Endothelial cell of umbilical vein (primary cell): ENCODE results near the gene ASB1. TPM values are rescaled to one million over a fixed set of nuclear protein-coding genes. Genes with fewer than 3 reads are reported as not detected.
"Not testable (repeated sequence)": the region's sequence is repeated elsewhere in the genome, so short reads cannot be mapped to it uniquely, and the experiment has no call there.

Experiments
- BruUV-seq: library from RNA; stranded (reverse); fragments of 400-500 nt; replicated peaks from 2 replicates; lab custom pipeline; 2021; lab: Mats Ljungman, UMichigan
- CTCF ChIA-PET: fragments of 300-600, 350-600 bp; sonication (Branson Sonifier 250); formaldehyde crosslinking; loops from one replicate; lab custom pipeline; 2021; ENCODE audit warnings: antibody characterized with exemption, inconsistent platforms; lab: Charles Lee
- POLR2A ChIA-PET: fragments of 300-600, 350-600 bp; sonication (Branson Sonifier 250); formaldehyde crosslinking; loops from one replicate; lab custom pipeline; 2021; ENCODE audit warnings: antibody characterized with exemption, inconsistent platforms; lab: Charles Lee
- DNase-seq: peaks from one replicate; pipeline ENCODE4 v3.0.0-alpha.2; 2011; ENCODE audit warnings: low read depth, low spot score
- FAIRE-seq: peaks from 2 replicates; lab custom pipeline; 2011; peaks lifted over from hg19 to GRCh38; lab: Jason Lieb, UNC
- H2AFZ ChIP-seq: 2 replicates; pipeline ENCODE4 v1.6.0; 2012; ENCODE audit warnings: low read depth, low read length, control low read depth, inconsistent platforms
- H3K27ac ChIP-seq: 2 replicates; pipeline ENCODE4 v1.5.1; 2011; ENCODE audit warnings: low read depth, mild to moderate bottlenecking, control low read depth, low read length, moderate library complexity; ENCODE audit not compliant: insufficient read depth
- H3K27me3 ChIP-seq, 2 experiments: 2 replicates each; pipeline versions ENCODE4 v1.6.0 to v1.6.1; 2011; ENCODE audit warnings: low read length in 2 of 2, mixed read lengths in 1 of 2; ENCODE audit not compliant: control insufficient read depth in 2 of 2, insufficient read depth in 2 of 2
- H3K36me3 ChIP-seq, 2 experiments: 2 replicates in 1 of 2; 3 replicates in 1 of 2; pipeline ENCODE4 v1.5.1; 2011; ENCODE audit warnings: low read length in 2 of 2, mild to moderate bottlenecking in 1 of 2, moderate library complexity in 1 of 2; ENCODE audit not compliant: control insufficient read depth in 2 of 2, insufficient read depth in 2 of 2; ENCODE audit errors: extremely low read depth in 1 of 2
- H3K4me1 ChIP-seq: 3 replicates; pipeline ENCODE4 v1.5.1; 2011; ENCODE audit warnings: mild to moderate bottlenecking, low read length; ENCODE audit not compliant: control insufficient read depth, insufficient read depth; ENCODE audit errors: extremely low read depth
- H3K4me2 ChIP-seq: 2 replicates; pipeline ENCODE4 v1.6.1; 2011; ENCODE audit warnings: low read length, control low read depth, mixed read lengths; ENCODE audit not compliant: insufficient read depth
- H3K4me3 ChIP-seq, 3 experiments: fragments of 200-600 bp in 1 of 3; sonication (generic), shearing (Covaris generic) in 1 of 3; replicated peaks in 1 of 3; 2 replicates each; pipeline ENCODE4 v1.5.1; 2011 to 2016; ENCODE audit warnings: control low read depth in 3 of 3, low read length in 3 of 3, mild to moderate bottlenecking in 2 of 3, inconsistent platforms in 1 of 3, low read depth in 1 of 3, moderate library complexity in 1 of 3; ENCODE audit not compliant: insufficient read depth in 1 of 3
- H3K79me2 ChIP-seq: 2 replicates; pipeline ENCODE4 v1.6.0; 2012; ENCODE audit warnings: low read length, inconsistent platforms; ENCODE audit not compliant: control insufficient read depth, insufficient read depth
- H3K9ac ChIP-seq: replicated peaks from 2 replicates; pipeline ENCODE3; 2011; ENCODE audit warnings: low read length, control low read depth; ENCODE audit not compliant: insufficient read depth; ENCODE audit errors: extremely low read depth
- H3K9me1 ChIP-seq: replicated peaks from 3 replicates; pipeline ENCODE4 v1.6.0; 2011; ENCODE audit warnings: mild to moderate bottlenecking, low read length; ENCODE audit not compliant: control insufficient read depth, insufficient read depth; ENCODE audit errors: extremely low read depth
- H3K9me3 ChIP-seq: replicated peaks from 2 replicates; pipeline ENCODE4 v1.5.1; 2012; ENCODE audit warnings: low read length, inconsistent platforms; ENCODE audit not compliant: control insufficient read depth, insufficient read depth
- H4K20me1 ChIP-seq: replicated peaks from 2 replicates; pipeline ENCODE3; 2011; ENCODE audit warnings: mild to moderate bottlenecking, low read length; ENCODE audit not compliant: control insufficient read depth, insufficient read depth; ENCODE audit errors: extremely low read depth
- EZH2 ChIP-seq: IDR thresholded peaks from 2 replicates; pipeline ENCODE4 v1.6.1; 2012; ENCODE audit warnings: borderline replicate concordance, low read depth, mild to moderate bottlenecking, moderate library complexity, low read length, inconsistent platforms; ENCODE audit not compliant: severe bottlenecking
- FOS ChIP-seq: IDR thresholded peaks from 2 replicates; pipeline ENCODE4 v1.6.1; 2011; ENCODE audit warnings: mild to moderate bottlenecking, low read length, moderate library complexity, borderline replicate concordance; ENCODE audit not compliant: insufficient read depth
- GATA2 ChIP-seq: IDR thresholded peaks from 2 replicates; pipeline ENCODE4 v1.7.0; 2011; ENCODE audit warnings: low read depth, mild to moderate bottlenecking, moderate library complexity, mixed read lengths, low read length; ENCODE audit not compliant: insufficient read length, insufficient read depth
- JUN ChIP-seq: IDR thresholded peaks from 2 replicates; pipeline ENCODE4 v1.6.1; 2011; ENCODE audit warnings: borderline replicate concordance, low read depth; ENCODE audit not compliant: insufficient read length, insufficient read depth
- MYC ChIP-seq: IDR thresholded peaks from one replicate; pipeline ENCODE4 v1.6.1; 2011; ENCODE audit warnings: mild to moderate bottlenecking, low read depth, low read length
- POLR2A ChIP-seq: IDR thresholded peaks from 2 replicates; pipeline ENCODE4 v1.6.1; 2012; ENCODE audit warnings: low read depth, mild to moderate bottlenecking, control low read depth, low read length
- POLR2AphosphoS5 ChIP-seq: IDR thresholded peaks from 2 replicates; pipeline ENCODE4 v1.6.1; 2012; ENCODE audit warnings: low read depth, mild to moderate bottlenecking, control low read depth, low read length, moderate library complexity; ENCODE audit not compliant: insufficient read depth
- dilution Hi-C: fragments of 300-500 bp; cut with MboI; formaldehyde crosslinking; loops from one replicate; pipeline ENCODE4 v1.15.0; 2019; ENCODE audit warnings: low sequenced_read_pairs; ENCODE audit not compliant: extremely low pct_ligation_motif_present
- intact Hi-C: fragments of 100-400 bp; cut with micrococcal nuclease; formaldehyde crosslinking; loops from one replicate; pipeline ENCODE4 v1.10.0; 2022
- polyA plus RNA-seq, 4 experiments: library from polyadenylated mRNA; depleted of rRNA in 3 of 4; stranded (reverse) in 3 of 4; unstranded in 1 of 4; fragments of >200 nt; gene quantifications; 2 replicates each; pipeline versions ENCODE4 v1.2.1 to v1.2.3, GENCODE V29; 2011 to 2012; ENCODE audit warnings: missing spikeins in 1 of 4
- total RNA-seq: library from RNA; stranded (reverse); gene quantifications from 2 replicates; pipeline ENCODE4 v1.2.3, GENCODE V29; 2021
- TF ChIP-seq, protein P1 (sequence below): IDR thresholded peaks from 2 replicates; pipeline ENCODE4 v1.6.1; 2011; ENCODE audit not compliant: insufficient read depth, insufficient read length
- TF ChIP-seq, protein P2 (sequence below), 2 donors: IDR thresholded peaks; 1 replicate in 1 of 2; 2 replicates in 1 of 2; pipeline ENCODE4 v1.5.1; 2011; ENCODE audit warnings: low read length in 2 of 2, mild to moderate bottlenecking in 2 of 2, moderate library complexity in 2 of 2, control low read depth in 1 of 2, inconsistent platforms in 1 of 2, low read depth in 1 of 2; ENCODE audit not compliant: insufficient read depth in 1 of 2; ENCODE audit errors: extremely low read depth in 1 of 2

ASB1 gene
- total and polyA plus RNA-seq, 2 donors (not counting 3 experiments of a cell fraction or from before 2014, with no cell fraction given) = 12.3 to 16.2 TPM

DNA sequence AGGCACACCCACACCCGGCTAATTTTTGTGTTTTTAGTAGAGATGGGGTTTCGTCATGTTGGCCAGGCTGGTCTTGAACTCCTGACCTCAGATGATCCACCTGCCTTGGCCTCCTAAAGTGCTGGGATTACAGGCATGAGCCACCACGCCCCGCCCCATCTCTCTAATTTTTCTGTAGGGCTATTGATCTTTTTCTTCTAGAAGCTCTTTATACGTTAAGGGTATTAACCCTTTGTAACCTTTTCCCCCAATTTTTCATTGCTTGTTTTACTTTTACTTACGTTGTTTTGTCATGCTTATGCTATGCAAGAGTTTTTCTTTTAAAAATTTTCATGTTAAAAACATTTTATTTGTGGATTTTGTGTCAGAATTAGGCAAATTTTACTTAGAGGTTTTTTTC lies 15.5 kb downstream of the ASB1 start:
- FAIRE-seq, H2AFZ ChIP-seq, H3K36me3 ChIP-seq, H3K4me3 ChIP-seq, H3K27me3 ChIP-seq, H3K4me1 ChIP-seq, H3K9me1 ChIP-seq, H3K4me2 ChIP-seq, H3K27ac ChIP-seq, dilution Hi-C loops, H3K9ac ChIP-seq, BruUV-seq, H4K20me1 ChIP-seq, intact Hi-C loops, DNase-seq, H3K9me3 ChIP-seq, POLR2A ChIA-PET: not testable (repeated sequence)
- H3K79me2 ChIP-seq = peaks cover 44% of the 10 kb centered on the region
- CTCF ChIA-PET = interaction anchor here (1.7 kb wide), 1 partner anchor 72 kb away, joined by 7 read pairs; no protein-coding TSS in a partner anchor

DNA sequence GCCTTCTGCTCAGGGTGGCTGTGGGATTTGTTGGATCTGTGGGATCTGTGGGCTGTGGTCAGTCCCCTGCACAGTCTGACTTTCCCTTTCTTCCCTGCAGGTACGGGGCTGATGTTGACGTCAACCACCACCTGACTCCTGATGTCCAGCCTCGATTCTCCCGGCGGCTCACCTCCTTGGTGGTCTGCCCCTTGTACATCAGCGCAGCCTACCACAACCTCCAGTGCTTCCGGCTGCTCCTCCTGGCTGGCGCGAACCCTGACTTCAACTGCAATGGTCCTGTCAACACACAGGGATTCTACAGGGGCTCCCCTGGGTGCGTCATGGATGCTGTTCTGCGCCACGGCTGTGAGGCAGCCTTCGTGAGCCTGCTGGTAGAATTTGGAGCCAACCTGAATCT lies 17.5 kb downstream of the ASB1 start:
- FAIRE-seq = no peak

More for the DNA sequence above, 17.5 kb downstream of the ASB1 start:
- Histone ChIP-seq H3K27me3 (no peaks in the 10 kb centered on the region), H3K79me2 (peaks cover 36% of the 10 kb centered on the region), H3K9me1 (no peaks in the 10 kb centered on the region), H2AFZ (no peak overlapping the region), H3K4me3 (no peak overlapping the region), H3K27ac (no peak overlapping the region), H4K20me1 (no peaks in the 10 kb centered on the region), H3K36me3 (peaks cover 3 to 9% of the 10 kb centered on the region in 2 experiments), H3K9ac (no peak overlapping the region), H3K9me3 (no peaks in the 10 kb centered on the region), H3K4me2 (no peak overlapping the region), H3K4me1 (peaks cover 10% of the 10 kb centered on the region)
- no TSS peak for BruUV-seq
- DNase-seq = no peak
- ChIA-PET CTCF (no interaction called here), POLR2A (no interaction called here)
- intact Hi-C loops (no loop called here), dilution Hi-C loops (no loop called here)
- TF ChIP-seq, protein P1, sequence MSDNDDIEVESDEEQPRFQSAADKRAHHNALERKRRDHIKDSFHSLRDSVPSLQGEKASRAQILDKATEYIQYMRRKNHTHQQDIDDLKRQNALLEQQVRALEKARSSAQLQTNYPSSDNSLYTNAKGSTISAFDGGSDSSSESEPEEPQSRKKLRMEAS = no peak
- TF ChIP-seq EZH2 = no peak
- TF ChIP-seq POLR2A = no peak
- no peak for TF ChIP-seq FOS
- no peak for TF ChIP-seq POLR2AphosphoS5
- no peak for TF ChIP-seq MYC
- TF ChIP-seq, protein P2, sequence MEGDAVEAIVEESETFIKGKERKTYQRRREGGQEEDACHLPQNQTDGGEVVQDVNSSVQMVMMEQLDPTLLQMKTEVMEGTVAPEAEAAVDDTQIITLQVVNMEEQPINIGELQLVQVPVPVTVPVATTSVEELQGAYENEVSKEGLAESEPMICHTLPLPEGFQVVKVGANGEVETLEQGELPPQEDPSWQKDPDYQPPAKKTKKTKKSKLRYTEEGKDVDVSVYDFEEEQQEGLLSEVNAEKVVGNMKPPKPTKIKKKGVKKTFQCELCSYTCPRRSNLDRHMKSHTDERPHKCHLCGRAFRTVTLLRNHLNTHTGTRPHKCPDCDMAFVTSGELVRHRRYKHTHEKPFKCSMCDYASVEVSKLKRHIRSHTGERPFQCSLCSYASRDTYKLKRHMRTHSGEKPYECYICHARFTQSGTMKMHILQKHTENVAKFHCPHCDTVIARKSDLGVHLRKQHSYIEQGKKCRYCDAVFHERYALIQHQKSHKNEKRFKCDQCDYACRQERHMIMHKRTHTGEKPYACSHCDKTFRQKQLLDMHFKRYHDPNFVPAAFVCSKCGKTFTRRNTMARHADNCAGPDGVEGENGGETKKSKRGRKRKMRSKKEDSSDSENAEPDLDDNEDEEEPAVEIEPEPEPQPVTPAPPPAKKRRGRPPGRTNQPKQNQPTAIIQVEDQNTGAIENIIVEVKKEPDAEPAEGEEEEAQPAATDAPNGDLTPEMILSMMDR (IDR thresholded peaks at IDR 0.05; ENCODE audit: extremely low read depth in 1 of 2, insufficient read depth in 1 of 2, low read depth in 1 of 2, low read length in 2 of 2) = no peak
- TF ChIP-seq GATA2 = no peak
- TF ChIP-seq JUN = no peak
